GM12872 (cell line): ENCODE results near the gene GHR.

Source experiments
- TF ChIP-seq, protein P1 (sequence below): IDR thresholded peaks from 3 replicates; pipeline ENCODE4 v1.5.1; 2011; ENCODE audit warnings: low read depth, mild to moderate bottlenecking, low read length, moderate library complexity; ENCODE audit not compliant: insufficient read depth

GHR gene

GRCh38 chr5:42422656-42423280 lies 471 bp upstream of the GHR start:
- TF ChIP-seq, protein P1, sequence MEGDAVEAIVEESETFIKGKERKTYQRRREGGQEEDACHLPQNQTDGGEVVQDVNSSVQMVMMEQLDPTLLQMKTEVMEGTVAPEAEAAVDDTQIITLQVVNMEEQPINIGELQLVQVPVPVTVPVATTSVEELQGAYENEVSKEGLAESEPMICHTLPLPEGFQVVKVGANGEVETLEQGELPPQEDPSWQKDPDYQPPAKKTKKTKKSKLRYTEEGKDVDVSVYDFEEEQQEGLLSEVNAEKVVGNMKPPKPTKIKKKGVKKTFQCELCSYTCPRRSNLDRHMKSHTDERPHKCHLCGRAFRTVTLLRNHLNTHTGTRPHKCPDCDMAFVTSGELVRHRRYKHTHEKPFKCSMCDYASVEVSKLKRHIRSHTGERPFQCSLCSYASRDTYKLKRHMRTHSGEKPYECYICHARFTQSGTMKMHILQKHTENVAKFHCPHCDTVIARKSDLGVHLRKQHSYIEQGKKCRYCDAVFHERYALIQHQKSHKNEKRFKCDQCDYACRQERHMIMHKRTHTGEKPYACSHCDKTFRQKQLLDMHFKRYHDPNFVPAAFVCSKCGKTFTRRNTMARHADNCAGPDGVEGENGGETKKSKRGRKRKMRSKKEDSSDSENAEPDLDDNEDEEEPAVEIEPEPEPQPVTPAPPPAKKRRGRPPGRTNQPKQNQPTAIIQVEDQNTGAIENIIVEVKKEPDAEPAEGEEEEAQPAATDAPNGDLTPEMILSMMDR = no peak

- TF ChIP-seq, protein P1 = no peak
These were observed 2.8 kb downstream of the GHR start for GRCh38 chr5:42426016-42426415.

- TF ChIP-seq, protein P1 = no peak
These were observed 6.5 kb downstream of the GHR start for GRCh38 chr5:42429694-42430093.

DNA sequence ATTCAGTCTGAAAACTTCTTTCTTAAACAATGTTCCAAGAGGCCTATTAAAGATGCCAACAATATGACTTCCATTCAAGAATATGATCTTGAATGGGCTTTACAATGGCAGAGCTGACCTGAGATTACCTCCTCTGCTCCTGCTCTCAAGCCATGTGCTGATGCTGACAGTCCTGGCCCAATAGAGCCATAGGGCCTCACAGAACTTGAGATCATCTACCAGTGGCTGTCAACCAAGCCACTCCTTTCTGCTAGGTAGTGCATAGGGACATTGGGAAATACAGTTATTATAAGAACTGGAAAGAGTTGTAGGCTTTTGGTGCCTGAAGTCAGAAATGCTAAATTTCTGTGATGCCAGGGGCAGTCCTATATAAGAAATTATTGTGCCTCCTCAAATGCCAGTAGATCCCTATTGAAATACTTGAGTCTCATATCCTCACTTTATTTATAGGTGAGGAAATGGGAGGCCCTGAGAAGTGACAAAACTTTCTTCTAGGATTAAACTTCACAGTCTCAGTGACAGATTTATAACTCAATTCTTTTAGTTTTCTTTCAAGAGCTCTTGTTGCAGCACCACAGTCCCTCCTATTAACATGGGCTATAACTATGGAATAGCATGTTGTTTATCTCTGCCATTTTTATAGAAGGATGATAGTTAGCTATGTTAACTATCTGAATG lies 10.9 kb downstream of the GHR start:
- TF ChIP-seq, protein P1 = no peak

- TF ChIP-seq, protein P1 = no peak
These were observed 12.8 kb downstream of the GHR start for GRCh38 chr5:42436051-42436450.

DNA sequence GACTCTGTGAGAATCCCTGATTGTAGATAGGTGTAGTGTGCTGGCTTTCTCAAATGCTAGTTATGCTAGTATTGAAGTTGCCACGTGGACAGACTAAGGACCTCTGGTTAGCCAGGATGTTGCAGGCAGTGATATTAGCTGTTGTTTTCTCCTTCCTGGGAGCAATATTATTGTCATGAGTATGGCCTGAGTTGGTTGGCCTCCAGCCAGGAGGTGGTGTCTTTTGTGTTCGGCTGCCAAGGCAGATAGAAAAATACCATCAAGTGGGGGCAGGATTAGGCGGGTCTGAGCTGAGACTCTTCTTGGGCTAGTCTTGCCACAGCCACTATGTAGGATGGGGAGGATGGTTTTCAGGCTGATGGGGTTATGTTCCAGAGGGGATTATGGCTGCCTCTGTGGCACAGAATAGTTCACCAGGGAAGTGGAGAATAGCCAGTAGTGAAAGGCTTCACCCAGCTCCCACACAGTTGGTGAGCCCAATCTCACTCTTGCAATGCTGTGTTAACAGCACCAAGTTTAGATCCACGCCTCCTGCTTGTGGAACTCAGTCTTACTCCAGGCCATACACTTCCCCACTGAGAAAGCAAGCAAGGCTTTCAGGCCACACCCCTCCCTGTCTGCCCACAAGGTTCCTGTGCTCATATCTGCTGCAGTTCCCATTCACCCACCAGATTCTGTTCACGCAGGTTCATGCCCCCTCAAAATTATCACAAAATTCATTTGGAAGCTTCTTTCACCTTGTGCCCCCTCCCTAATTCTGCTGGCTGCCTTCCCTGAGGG lies 31.2 kb downstream of the GHR start:
- TF ChIP-seq, protein P1 = no peak

GRCh38 chr5:42461033-42461432 lies 37.8 kb downstream of the GHR start:
- TF ChIP-seq, protein P1 = no peak
